Non-pigmented ciliary epithelial cell (primary cell): ENCODE measurements around the gene MAGEC3.
"Not testable (repeated sequence)": the region's sequence is repeated elsewhere in the genome, so short reads cannot be mapped to it uniquely, and the experiment has no call there.

Experiments
- DNase-seq: peaks from one replicate; pipeline ENCODE4 v3.0.0-alpha.2; 2010; ENCODE audit warnings: low read depth

The MAGEC3 gene

GRCh38 chrX:141838016-141838415 lies at the start of gene MAGEC3:
Gene MAGEC3 (plus strand): TSS chrX:141838316. CDS start chrX:141838316, 0 bp downstream.
- no peak for DNase-seq

GRCh38 chrX:141791856-141792255 lies 46.3 kb upstream of the MAGEC3 start:
- no peak for DNase-seq

GRCh38 chrX:141811438-141811837 lies 26.7 kb upstream of the MAGEC3 start:
- no peak for DNase-seq

GRCh38 chrX:141814213-141814857 lies 23.8 kb upstream of the MAGEC3 start:
- no peak for DNase-seq

- no peak for DNase-seq
Measured at GRCh38 chrX:141815904-141816303, 22.2 kb upstream of the MAGEC3 start.

GRCh38 chrX:141832247-141832646 lies 5.9 kb upstream of the MAGEC3 start:
- no peak for DNase-seq

GRCh38 chrX:141839856-141840255 lies 1.7 kb downstream of the MAGEC3 start:
- no peak for DNase-seq

- no peak for DNase-seq
Measured at GRCh38 chrX:141857479-141857878, 19.4 kb downstream of the MAGEC3 start.

- DNase-seq: no peak
Measured at GRCh38 chrX:141879616-141880015, 41.5 kb downstream of the MAGEC3 start.

GRCh38 chrX:141888811-141889210 lies 50.7 kb downstream of the MAGEC3 start:
- not testable (repeated sequence) for DNase-seq

GRCh38 chrX:141894733-141895132 lies 56.6 kb downstream of the MAGEC3 start:
- no peak for DNase-seq

- no peak for DNase-seq
Measured at GRCh38 chrX:141897690-141898089, 59.6 kb downstream of the MAGEC3 start.

GRCh38 chrX:141902366-141902765 lies 64.2 kb downstream of the MAGEC3 start:
- DNase-seq: no peak

- DNase-seq: no peak
Measured at GRCh38 chrX:141903400-141904155, 65.5 kb downstream of the MAGEC3 start, which contains the start of gene MAGEC1. Gene MAGEC1 (plus strand): TSS chrX:141903894. CDS start chrX:141905073, 1,179 bp downstream.

GRCh38 chrX:141904262-141904661 lies 66.1 kb downstream of the MAGEC3 start:
- no peak for DNase-seq

GRCh38 chrX:141917801-141918200 lies 79.7 kb downstream of the MAGEC3 start:
- DNase-seq: no peak

- DNase-seq: no peak
Measured at GRCh38 chrX:141924293-141924692, 86.2 kb downstream of the MAGEC3 start.

GRCh38 chrX:141928432-141928831 lies 90.3 kb downstream of the MAGEC3 start:
- no peak for DNase-seq

- DNase-seq: no peak
Measured at GRCh38 chrX:141934059-141934641, 96.0 kb downstream of the MAGEC3 start.

GRCh38 chrX:141935645-141936044 lies 97.5 kb downstream of the MAGEC3 start:
- DNase-seq: no peak

- peak; percentile 1 for DNase-seq
Measured at GRCh38 chrX:141936080-141936479, 98.0 kb downstream of the MAGEC3 start.

- DNase-seq: no peak
Measured at GRCh38 chrX:141941234-141941633, 103.1 kb downstream of the MAGEC3 start.

GRCh38 chrX:141945426-141945825 lies 107.3 kb downstream of the MAGEC3 start:
- DNase-seq: no peak
